GM19193 (cell line): ENCODE measurements around the gene SEMA3F.

Experiments used
- POLR2A ChIP-seq: IDR thresholded peaks from 4 replicates; pipeline ENCODE4 v1.6.1; 2011; ENCODE audit not compliant: insufficient read depth, insufficient read length; ENCODE audit errors: extremely low read depth

SEMA3F gene

DNA sequence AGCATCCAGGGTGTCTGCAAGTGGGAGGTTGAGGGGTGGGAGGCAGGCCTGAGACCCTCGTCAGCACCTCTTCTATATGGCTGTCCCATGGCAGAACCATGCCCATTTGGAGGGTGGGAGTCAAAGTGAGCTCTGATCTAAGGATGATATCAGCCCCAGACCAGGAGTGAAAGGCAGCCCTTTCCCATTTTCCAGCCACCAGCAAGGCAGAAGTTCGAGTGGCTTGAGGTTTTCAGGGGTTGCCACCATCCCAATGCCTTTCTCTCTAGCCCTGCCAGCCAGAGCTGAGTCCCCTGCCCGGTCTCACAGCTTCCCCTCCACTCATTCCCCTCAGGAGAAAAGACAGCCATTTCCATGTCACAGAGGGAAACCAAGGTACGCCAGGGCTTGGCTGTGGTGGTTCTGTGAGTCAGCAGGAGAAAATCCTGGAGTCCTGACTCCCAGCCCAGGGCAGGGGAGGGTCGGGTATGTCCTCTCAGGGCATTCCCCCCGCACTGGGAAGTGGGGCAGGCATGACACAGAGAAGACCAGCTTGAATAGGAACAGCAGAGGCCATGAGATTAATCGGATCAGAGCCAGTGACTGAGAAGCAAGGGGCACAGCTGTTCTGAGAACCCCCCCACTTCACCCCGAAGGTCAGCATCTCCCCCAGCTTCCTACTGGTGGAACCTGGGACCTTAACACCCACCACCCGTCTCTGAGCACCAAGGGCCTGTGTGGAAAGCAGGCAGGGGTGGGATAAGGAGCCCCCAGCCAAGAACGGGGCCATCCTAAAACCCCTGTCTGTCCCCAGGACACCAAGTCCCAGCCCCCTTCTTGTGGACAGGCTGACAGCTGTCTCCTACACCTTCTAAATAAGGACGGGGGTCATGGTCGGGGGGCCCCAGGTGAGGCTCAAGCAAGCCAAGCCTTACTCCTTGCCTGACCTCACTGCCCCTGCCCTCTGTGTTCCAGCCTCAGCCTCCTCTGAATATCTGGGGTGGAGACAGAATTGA, 49.0 kb downstream of the SEMA3F start:
- no peak for TF ChIP-seq POLR2A

GRCh38 chr3:50204804-50205412, 49.8 kb downstream of the SEMA3F start, which contains the start of gene SLC38A3:
SLC38A3 (plus strand) TSS chr3:50205271; CDS start chr3:50214200, 8,929 bp downstream.
- TF ChIP-seq POLR2A: no peak

GRCh38 chr3:50205413-50206276, 50.5 kb downstream of the SEMA3F start:
- TF ChIP-seq POLR2A: no peak

DNA sequence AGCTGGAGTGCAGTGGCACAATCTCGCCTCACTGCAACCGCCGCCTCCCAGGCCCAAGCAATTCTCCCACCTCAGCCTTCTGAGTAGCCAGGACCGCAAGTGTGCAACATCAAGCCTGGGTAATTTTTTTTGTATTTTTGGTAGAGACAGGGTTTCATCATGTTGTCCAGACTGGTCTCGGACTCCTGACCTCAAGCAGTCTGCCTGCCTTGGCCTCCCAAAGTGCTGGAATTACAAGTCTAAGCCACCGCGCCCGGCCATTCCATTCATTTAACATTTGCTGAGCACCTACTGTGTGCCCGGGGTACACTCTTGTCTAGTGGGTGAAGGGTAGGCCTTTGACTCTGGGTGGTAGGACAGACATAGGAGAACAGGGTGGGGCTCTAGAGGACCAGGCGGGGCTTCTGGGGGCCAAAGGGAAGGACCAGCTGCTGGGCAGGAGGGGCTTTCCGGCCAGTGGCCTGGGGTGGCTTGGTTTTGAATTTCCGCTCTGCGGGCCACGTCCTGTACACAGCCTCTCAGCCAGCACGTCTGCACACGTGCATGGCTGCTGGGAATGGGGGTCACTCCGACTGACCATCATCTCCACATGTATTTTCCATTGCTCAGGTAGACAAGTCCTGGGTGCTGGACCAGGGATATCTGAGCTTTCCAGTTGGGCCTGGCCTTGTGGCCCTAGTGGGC, 52.4 kb downstream of the SEMA3F start:
- TF ChIP-seq POLR2A: no peak

- no peak for TF ChIP-seq POLR2A
These were observed 53.7 kb downstream of the SEMA3F start for GRCh38 chr3:50208677-50209344.

GRCh38 chr3:50210176-50210509, 55.0 kb downstream of the SEMA3F start:
- no peak for TF ChIP-seq POLR2A

DNA sequence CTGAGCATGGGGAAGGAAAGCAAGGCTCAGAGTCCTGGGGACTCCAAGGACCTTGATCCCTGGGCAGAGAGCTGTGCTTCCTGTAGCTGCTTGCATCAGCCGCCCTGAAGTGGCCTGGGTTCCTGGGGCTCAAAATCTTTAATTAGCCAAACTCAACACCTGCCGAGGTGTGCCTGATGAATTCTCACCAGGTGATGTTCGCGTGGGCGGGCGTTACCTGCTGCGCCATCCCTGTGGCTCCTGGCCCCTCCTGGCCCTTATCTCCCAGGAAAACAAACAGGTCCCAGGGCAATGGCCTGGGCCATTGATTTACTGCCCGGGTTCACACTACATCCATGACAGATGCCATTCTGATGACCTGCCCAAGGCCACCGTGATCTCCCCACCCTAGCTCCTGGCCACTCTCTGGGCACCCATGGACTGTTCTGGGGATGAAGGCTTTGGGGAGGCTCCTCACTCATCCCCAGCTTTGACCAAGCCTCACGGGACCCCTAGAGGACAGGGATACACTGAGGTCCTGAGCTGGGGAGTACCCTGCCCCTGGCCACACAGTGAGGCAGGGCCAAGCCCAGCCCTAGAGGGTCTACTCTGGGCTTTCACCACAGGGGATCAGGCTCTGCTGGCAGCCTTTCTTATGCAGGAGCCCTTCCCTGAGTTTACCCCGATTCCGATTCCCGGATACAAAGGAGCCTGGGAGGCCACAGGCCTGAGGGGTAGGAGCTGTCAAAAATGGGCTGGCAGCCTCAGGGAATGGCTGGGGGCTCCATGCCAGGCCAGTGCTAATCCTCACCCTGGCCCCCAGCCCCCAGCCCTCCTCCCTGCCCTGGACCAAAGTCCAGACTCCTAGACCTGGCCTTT, 55.6 kb downstream of the SEMA3F start:
- no peak for TF ChIP-seq POLR2A

DNA sequence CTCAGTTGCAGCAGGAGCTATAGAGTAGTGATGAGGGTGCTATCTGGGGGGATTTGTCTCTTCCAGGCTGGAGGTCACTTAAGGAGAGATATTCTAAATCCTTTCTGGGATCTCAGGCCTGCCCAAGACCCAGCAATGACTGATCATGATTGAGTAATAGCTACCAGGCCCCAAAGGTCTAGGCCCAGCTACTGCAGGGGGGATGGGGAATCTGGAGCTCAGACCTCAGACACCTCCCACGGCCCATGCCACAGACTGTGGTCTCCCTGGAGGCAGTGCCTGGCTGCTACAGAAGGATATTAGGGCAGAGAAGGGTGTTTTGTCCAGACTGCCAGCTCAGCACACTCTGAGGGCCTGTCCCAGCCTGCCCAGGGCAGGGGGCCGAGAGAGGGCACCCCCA, 56.8 kb downstream of the SEMA3F start:
- no peak for TF ChIP-seq POLR2A

GRCh38 chr3:50212502-50212901, 57.4 kb downstream of the SEMA3F start:
- TF ChIP-seq POLR2A: no peak

GRCh38 chr3:50212971-50213370, 57.8 kb downstream of the SEMA3F start:
- TF ChIP-seq POLR2A: no peak

DNA sequence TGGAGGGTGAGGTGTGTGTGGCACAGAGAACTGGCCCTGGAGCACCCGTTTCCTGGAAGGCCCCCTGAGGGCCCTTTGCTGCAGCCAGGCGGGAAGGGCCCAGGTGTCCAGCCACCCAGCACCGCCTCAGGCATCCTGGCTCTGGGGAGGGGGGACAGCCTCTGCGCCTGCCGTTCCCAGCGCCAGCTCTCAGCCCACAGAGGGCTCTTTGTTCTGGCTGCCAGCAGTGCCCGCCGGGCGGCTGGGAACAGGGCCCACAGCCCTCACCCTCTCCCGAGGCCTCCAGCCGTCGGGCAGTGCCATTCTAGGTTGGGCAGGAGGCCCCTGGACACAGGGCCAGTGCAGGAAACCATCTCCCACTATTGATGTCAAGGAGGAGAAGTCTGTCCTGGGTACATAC, 58.2 kb downstream of the SEMA3F start:
- TF ChIP-seq POLR2A: no peak

DNA sequence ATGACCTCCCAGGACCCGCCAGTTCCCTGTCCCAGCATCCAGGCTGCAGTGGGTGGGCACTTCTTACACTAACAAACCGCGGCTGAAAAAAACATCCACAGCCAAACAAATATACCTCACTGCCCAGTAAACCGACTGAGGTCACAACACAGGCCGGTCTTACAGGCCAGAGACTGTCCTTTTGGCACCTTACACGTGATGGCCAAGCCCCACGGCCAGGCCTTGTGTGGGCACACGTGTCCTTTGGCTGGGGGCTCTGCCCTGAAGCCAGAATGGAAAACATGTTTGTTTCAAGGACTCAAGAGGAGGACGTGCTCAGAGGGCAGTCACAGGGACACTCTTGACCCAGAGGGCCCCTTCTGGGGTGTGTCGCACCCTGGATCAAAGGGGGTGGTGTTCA, 59.7 kb downstream of the SEMA3F start:
- no peak for TF ChIP-seq POLR2A

- no peak for TF ChIP-seq POLR2A
These were observed 60.4 kb downstream of the SEMA3F start for GRCh38 chr3:50215529-50215928.
